OCI-LY1 (cell line): Measurements from ENCODE around the gene ST6GALNAC3.

Experiments
- CTCF ChIP-seq: fragments of 200-600 bp; sonication (generic), shearing (Covaris generic); IDR thresholded peaks from 2 replicates; pipeline ENCODE4 v1.5.1; 2017; ENCODE audit warnings: mild to moderate bottlenecking, antibody characterized with exemption, low read length, moderate library complexity, mixed read lengths
- EZH2 ChIP-seq: fragments of 200-600 bp; sonication (generic), shearing (Covaris generic); IDR thresholded peaks from 2 replicates; pipeline ENCODE4 v1.8.0; 2017; ENCODE audit warnings: borderline replicate concordance, mixed run types, mild to moderate bottlenecking, antibody characterized with exemption, low read length, moderate library complexity, mixed read lengths

GRCh38 chr1:76142771-76143540, 68.4 kb downstream of the ST6GALNAC3 start:
- TF ChIP-seq CTCF (no peak), EZH2 (no peak)
